ENCODE measurements around the gene ZGPAT.

ZGPAT gene

DNA sequence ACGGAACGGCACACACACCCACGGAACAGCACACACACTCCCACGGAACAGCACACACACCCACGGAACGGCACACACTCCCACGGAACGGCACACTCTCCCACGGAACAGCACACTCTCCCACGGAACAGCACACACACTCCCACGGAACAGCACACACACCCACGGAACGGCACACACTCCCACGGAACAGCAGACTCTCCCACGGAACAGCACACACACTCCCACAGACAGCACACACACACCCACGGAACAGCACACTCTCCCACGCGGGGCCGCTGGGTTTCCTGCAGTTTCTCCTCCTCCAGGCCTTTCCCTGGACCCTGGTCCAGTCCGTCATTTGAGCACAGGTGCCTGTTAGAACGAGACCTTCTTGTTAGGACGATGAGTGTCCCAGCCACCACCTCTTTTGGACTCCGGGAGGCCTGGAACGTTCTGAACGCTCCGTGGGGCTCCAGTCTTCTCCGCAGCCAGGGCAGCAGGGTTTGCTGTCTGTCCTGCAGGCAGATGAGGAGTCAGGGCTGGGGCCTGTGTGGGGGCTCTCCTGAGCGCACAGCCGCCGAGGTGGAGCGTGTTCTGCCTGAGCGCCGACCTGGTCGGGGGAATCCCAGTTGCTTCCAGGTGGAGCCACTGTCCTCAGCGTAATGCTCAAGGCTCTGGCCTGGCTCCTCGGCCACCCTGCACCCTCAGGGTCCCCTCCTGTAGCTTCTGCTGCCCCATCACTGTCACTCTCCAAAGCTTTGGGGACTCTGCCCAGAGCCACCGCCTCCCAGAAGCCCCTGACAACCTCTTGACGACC, 29.0 kb upstream of the ZGPAT start:
- DNase-seq, result no peak

DNA sequence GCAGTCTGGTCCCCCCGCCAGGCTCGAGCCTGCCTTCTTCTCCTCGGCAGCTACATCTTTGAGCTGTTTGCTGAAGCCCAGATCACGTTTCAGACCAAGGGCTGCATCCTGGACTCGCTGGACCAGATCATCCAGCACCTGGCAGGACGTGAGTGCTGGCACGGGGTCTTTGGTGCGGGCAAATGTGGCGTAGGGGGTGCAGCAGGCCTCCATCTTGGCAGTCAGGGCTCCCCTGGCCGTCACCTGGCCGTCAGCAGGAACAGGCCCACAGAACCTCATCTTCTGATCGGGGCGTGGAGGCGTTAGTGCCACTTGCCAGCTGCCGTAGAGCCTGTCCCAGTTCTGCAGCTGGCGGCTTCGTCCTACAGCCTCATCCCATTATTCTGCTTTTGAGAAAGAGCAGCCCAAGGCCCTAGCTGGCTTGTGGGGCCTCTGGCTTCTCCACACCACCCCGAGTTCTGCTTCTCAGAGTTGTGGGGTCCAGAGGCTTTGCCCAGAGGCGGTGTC, 28.0 kb upstream of the ZGPAT start:
- no peak for DNase-seq

DNA sequence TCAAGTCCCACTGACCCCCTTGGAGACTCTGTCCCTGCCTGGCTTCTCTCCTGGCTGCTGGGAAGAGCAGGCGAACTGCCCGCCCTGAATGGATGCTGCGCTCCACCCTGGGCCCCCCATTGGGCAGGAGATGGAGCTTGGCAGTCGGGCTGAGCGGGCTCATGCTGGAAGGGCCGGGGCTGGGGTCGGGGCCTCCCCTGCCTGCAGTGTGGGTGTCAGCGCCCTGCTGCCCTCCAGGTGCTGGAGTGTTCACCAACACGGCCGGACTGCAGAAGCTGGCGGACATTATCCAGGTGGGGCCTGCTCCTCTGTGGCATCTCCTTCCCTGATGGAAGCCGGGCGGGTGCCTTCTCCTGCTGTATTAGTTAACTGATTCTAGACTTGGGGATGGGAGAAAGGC, 27.4 kb upstream of the ZGPAT start:
- no peak for DNase-seq

DNA sequence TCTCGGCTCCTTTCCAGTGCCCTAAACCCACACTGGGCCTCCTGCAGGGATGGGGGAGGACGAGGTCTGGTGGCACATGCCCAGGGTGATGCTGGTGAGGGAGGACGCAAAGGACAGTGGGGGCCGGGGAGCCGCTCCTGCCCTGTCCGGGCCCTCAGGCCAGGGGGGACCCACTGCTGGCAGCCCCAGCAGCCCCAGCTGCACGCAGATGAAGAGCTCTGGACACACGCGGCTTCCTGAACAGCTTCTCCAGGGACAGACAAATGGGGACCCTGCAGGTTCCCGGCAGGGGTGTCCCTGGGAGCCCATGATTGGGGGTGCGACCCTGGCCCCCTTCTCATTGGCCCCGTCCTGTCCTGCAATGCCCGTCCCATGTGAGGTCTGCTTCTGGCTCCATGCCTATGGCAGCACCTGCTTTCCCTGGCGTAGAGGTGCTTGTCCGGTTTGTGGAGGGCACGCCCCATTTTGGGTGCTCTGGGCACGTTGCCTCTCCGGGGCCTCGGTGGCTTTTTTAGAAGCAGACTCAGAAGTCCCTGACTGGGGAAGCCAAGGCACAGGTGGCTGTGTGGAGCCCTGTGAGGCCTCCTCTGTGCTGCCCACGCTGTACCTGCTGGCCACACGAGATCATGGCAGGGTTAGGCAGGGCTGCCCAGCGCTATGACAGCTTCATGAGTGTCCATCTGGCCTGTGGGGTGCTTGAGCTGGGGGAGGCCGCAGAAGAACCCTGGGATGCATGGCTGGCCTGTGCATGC, 26.8 kb upstream of the ZGPAT start:
- no peak for DNase-seq

DNA sequence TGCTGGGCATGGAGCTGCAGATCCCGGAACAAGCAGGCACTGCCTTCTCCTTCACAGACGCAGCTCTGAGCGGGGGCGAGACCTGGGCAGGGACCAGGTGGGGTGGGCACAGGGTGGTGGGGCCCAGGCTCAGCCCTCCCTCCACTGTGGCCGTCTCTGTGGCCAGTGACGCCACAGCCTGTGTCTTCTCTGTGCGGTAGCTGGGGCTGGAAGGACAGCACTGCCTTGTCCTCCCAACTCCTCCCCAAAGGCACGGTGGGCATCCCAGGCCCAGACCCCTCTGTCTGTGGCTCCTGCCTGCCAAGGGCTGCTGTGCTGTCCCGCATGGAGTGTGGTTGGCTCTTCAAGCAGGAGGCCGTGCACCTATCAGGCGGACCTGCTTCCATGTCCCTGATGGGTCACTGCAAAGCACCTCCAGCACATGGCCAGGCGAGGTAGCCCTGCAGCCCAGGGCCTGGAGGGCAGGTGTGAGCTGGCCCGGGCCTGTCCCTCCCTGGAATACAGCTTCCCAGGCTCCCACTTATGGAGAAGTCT, 26.2 kb upstream of the ZGPAT start:
- DNase-seq, result no peak

DNA sequence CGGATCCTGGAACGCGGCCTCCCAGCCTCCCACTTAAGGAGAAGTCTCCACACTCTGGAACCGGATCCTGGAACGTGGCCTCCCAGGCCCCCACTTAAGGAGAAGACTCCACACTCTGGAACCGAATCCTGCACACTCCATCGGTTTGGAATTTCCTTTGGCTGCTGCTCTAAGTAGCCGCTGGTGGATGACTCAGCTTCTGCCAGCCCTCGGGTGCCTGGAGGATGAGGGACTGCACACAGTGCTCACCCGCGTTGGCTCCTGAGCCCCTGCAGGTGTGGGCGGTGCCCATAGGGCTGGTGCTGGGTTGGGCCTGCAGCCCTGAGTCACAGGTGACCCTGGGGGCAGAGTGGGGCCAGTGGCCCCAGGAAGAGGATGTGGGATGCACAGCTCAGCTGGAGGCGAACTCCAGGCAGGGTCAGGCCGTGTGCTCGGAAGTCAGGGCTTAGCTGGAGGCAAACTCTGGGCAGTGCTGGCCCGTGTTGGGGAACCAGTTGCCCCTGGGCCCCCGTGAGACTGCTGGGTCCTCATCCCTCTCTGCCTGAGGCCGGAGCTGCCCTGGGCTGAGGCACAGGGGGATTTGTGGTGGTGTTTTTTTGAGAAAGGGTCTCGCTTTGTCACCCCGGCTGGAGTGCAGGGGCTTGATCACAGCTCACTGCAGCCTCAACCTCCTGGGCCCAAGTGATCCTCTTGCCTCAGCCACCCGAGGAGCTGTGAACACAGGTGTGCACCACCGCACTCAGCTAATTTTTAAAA, 25.3 kb upstream of the ZGPAT start:
- no peak for DNase-seq

DNA sequence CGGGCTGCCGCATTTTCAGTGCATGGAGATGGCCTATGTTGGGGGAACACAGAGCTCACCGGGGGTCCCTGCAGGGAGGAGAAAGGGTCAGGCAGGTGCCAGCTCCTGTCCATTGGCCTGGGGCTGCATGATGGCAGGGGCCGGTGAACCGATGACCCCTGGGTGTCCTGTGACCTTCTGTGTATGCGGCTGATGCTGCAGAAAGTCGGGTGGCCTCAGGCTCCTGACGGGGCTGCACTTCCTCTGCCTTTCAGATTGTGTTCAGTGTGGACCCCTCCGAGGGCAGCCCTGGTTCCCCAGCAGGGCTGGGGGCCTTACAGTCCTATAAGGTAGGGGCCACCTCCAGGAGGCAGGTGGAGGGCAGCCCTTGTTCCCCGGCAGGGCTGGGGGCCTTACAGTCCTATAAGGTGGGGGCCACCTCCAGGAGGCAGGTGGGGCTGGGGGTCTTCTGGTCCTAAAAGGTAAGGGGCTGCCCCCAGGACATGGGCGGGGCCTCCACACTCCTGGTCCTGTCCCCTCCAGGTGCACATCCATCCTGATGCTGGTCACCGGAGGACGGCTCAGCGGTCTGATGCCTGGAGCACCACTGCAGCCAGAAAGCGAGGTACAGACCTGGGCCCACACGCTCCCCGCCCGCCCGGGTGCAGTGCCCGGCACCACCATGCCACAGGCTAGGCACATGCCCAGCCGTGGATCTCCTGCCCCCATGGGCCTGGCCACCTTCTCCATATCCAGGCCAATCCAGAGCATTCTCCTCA, 22.4 kb upstream of the ZGPAT start:
- no peak for DNase-seq

DNA sequence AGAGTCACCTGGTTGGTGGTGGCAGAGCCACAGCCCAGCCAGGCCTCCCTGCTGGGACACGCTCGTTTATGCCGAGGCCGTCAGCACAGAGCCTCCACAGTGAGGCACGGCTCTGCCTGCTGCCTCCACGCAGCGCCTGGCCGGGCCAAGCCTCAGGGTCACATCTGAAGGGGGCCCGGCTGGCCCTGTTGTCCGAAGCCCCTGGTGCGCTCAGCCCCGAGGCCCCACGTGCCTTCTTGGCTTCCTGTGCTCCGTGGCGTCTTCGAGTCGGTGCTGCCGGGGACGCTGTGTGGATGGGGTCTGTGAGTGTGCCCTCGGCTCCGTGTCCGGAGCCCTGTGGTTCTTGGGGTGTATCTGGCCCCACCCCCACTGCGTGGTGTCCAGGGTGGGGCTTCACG, 21.7 kb upstream of the ZGPAT start:
- DNase-seq, result no peak

DNA sequence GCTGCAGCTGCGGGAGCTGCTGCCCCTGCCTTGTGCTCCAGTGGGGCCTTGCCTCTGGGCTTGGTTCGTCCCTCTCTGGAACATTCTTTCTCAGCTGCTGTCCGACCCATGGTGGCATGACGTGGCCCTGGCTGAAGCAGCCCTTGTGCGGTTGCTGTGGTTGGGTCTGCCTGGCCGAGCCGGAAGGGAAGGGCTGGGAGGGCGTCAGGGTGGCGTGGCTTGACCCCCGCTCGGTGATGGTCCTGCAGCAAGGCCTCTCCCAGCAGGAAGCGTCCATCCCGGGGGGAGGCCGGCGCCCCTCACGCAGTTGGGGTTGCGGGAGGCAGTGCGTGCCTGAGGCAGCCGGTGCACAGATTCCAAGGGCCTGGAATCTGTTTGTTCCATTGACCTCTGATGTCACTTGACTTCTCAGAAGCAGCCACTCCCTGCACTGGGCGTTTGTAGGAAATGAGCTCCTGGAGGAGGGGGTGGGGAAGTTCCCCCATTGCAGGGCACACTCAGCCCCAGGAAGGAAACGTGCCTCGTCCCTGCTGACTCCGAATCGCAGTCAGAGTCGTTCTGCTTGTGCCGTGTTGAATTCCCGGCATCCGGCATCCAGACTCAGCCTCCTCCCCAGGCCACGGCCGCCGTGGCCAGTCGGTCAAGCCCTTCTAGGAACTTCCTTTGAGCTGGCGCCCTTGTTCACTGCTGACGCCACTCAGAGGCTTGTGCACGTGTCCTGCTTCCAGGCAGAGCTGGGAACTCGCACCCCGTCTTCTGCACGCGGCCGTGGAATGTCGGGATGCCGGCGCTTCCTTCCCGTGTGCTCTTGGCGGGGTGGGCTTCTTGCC, 21.1 kb upstream of the ZGPAT start:
- DNase-seq, result peak; percentile 26

DNA sequence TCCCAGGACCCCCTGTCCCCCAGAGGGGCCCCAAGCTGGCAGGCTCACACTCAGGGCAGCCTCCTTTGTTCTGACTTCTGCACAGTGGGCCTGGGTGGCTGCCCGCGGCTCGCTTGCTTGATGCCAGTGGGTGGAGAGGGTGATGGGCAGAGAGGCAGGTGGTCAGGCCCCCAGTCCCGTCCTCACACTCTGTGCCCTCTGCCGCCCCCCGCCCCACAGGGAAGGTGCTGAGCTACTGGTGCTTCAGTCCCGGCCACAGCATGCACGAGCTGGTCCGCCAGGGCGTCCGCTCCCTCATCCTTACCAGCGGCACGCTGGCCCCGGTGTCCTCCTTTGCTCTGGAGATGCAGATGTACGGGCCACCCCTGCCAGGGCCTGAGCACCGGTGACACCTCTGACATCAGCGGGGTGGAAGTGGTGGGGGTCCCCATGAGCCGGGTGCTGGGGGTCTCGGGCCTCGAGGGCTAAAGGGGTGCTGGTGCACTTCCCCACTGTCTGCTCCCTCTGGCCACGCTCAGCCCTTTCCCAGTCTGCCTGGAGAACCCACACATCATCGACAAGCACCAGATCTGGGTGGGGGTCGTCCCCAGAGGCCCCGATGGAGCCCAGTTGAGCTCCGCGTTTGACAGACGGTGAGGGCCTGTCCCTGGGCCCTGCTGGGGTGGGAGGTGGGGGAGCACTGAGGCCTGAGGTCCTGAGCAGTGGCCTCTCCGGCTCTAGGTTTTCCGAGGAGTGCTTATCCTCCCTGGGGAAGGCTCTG, 20.2 kb upstream of the ZGPAT start:
- no peak for DNase-seq

DNA sequence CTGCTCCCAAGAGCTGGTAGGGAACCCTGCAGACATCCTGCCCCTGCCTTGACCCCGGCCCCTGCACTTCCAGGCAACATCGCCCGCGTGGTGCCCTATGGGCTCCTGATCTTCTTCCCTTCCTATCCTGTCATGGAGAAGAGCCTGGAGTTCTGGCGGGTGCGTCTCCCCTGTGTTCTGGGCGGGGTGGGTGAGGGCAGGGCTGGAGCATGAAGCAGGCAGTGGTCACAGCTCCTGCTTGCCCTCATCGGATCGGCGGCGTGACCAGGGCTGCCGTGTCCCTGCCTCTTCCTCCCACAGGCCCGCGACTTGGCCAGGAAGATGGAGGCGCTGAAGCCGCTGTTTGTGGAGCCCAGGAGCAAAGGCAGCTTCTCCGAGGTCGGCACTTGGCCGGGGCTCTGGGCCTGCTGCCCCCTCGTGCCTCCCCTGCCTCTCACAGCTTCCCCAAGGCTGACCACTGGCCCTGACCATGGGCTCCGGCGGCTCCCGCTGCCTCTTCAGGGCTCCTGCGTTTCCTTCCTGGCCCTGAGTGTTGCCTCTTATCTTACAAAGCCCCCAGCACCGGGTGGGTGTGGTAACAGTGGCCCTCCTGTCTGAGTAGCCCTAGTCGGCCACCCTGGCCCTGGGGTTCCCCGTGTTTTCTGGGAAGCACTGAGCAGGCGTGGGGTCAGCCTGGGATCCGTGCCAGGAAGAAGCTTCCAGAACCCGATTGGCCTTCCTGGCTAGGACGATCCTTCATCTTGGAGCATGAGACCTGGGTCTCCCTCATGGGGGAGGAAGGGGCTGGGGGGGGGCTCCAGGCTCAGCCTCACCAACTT, 19.4 kb upstream of the ZGPAT start:
- no peak for DNase-seq

DNA sequence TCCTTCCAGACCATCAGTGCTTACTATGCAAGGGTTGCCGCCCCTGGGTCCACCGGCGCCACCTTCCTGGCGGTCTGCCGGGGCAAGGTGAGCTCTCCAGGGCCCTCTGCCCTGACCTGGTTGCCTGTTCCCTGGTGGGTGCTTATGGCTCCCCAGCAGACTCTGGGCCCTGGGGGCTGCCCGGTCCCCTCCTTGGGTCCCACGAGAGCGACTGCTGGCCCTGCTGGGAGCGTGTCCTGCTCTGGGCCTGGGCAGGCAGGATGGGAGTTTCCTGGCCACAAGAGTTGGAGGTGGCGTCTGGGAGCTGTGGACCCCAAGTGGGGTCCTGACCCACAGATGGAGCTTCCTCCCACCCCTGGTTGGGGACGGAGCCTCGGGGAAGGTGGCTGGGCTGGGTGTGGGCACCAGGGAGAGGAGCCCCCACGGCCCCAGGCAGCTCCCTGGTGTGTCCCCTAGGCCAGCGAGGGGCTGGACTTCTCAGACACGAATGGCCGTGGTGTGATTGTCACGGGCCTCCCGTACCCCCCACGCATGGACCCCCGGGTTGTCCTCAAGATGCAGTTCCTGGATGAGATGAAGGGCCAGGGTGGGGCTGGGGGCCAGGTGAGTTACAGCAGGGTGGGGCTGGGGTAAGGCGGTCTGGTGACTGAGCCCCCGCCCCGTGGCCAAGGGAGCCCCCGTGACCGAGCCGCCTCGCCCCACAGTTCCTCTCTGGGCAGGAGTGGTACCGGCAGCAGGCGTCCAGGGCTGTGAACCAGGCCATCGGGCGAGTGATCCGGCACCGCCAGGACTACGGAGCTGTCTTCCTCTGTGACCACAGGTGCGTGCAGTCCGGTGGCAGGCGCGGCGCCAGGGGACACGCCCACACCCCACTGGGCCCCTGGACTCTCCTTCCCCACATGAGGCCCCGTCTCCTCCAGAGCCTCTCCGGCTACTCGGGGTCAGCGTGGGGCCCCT, 18.5 kb upstream of the ZGPAT start:
- DNase-seq, result no peak

DNA sequence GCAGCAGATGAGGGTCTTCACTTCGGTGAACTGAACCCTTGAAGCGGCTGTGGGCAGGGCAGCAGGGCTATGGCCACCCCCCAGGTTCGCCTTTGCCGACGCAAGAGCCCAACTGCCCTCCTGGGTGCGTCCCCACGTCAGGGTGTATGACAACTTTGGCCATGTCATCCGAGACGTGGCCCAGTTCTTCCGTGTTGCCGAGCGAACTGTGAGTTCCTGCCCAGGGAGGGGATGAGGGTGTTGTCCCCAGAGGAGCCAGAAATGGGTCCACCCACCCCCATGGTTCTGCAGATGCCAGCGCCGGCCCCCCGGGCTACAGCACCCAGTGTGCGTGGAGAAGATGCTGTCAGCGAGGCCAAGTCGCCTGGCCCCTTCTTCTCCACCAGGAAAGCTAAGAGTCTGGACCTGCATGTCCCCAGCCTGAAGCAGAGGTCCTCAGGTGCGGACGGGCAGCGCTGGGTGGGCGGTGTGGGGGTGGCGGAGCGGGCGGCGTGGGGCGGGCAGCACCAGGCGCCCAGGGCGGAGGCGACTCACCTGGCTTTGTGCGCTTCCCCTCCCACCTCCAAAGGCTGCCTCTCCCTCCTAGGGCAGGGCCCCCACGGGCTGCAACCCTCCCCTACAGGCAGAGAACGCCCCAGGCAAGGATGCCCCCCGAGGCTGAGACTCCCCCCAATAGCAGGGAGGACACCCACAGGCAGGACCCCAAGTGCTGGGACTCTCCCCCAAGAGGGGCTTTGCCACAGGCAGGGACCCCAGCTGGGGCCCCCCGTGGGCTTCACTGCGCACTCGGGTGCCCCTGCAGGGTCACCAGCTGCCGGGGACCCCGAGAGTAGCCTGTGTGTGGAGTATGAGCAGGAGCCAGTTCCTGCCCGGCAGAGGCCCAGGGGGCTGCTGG, 17.6 kb upstream of the ZGPAT start:
- no peak for DNase-seq

DNA sequence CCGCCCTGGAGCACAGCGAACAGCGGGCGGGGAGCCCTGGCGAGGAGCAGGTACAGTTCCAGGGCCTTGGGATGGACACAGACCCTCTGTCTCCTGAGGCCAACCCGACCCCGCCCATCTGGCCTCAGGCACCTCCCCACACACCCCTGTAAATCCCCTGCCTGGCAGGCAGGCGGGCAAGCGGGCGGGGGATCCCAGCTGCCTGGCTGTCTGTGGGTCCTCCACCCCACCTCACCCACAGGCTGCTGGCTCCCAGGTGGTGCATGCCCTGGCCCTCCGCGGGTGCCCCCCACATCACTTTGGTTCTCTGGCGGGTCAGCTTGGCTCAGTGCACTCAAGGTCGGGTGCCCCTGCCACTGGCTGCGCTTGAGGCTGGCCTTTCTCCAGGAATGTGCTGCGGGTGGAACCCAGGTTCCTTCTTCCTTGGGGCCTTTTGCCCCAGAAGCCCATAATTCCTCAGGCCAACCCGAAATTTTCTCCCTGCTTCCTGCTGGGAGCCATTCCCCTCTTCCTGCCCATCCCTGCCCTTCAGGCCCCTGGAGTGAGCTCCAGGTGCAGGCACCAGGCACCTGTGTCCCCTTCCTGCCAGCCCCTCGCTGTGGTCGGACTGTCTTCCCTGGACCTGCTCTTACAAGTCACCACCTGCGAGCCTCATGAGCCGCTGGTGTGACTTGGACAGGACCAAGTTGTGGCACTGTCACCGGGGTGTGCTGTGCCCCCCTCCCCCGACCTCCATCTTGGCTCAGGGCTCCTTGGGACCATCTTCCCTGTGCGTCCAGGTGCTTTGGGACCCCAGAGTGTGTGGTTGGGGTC, 16.7 kb upstream of the ZGPAT start:
- DNase-seq, result no peak

DNA sequence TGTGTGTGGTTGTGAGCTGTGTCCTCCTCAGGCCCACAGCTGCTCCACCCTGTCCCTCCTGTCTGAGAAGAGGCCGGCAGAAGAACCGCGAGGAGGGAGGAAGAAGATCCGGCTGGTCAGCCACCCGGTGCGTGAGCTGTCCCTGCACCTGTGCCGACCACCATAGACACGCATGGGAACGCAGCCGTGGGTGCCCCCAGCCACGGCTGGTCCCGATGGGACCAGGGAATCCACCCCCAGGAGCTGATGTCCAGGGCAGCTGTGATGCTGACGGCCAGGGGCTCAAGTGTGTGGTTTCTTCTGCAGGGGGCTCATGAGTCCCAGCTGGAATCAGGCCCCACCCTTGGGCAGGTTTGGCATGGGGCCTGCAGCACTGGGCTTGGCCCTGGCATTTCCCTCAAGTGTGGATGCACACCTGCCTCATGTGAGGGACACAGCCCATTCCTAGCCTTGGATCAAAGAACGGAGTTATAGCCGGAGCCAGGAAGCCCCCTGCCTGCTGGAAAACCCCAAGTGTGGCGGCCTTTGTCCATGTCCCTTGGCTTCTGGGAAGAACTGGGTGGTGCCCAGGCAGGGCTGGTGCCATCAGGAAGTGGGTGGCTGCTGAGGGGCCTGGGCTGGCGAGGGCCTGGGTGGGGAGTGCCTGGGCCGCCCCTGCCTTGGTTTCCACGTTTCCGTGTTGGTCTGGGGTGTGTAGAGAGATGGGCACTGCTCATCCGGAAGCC, 16.0 kb upstream of the ZGPAT start:
- DNase-seq, result no peak

Measured in activated CD4-positive, alpha-beta T cell treated with anti-CD3 and anti-CD28 coated beads, Interleukin-2, amount 50 U/mL, for 16 hours (primary cell).